Pulmonary artery endothelial cell (primary cell): ENCODE data around the gene NOTCH3. TPM values are rescaled to one million over a fixed set of nuclear protein-coding genes. Genes with fewer than 3 reads are reported as not detected.

Experiments
- DNase-seq: peaks from one replicate; pipeline ENCODE4 v3.0.0-alpha.2; 2011; ENCODE audit warnings: low read depth, low spot score
- total RNA-seq: library from RNA; depleted of rRNA; stranded (reverse); fragments of >200 nt; gene quantifications from 2 replicates; pipeline ENCODE4 v1.2.3, GENCODE V29; 2014

The NOTCH3 gene
- total RNA-seq, 1 donor from 2014 or later: 1.1 TPM

GRCh38 chr19:15161028-15161984 lies 39.5 kb downstream of the NOTCH3 start:
- DNase-seq: no peak

- DNase-seq: no peak
Measured at GRCh38 chr19:15159251-15159650, 41.5 kb downstream of the NOTCH3 start.

- no peak for DNase-seq
Measured at GRCh38 chr19:15156391-15156790, 44.4 kb downstream of the NOTCH3 start.

GRCh38 chr19:15155296-15155695 lies 45.5 kb downstream of the NOTCH3 start:
- DNase-seq: no peak

GRCh38 chr19:15154002-15154612 lies 46.7 kb downstream of the NOTCH3 start:
- no peak for DNase-seq

- no peak for DNase-seq
Measured at GRCh38 chr19:15149737-15150136, 51.1 kb downstream of the NOTCH3 start.

- no peak for DNase-seq
Measured at GRCh38 chr19:15147090-15147489, 53.7 kb downstream of the NOTCH3 start.

GRCh38 chr19:15144046-15144646 lies 56.6 kb downstream of the NOTCH3 start:
- DNase-seq: no peak

- DNase-seq: no peak
Measured at GRCh38 chr19:15142313-15142712, 58.5 kb downstream of the NOTCH3 start.

GRCh38 chr19:15141143-15141542 lies 59.7 kb downstream of the NOTCH3 start:
- no peak for DNase-seq

- DNase-seq: no peak
Measured at GRCh38 chr19:15138427-15138826, 62.4 kb downstream of the NOTCH3 start.

GRCh38 chr19:15137777-15138176 lies 63.0 kb downstream of the NOTCH3 start:
- DNase-seq: no peak

- DNase-seq: no peak
Measured at GRCh38 chr19:15136234-15136954, 64.4 kb downstream of the NOTCH3 start.

GRCh38 chr19:15129856-15130585 lies 70.8 kb downstream of the NOTCH3 start:
- DNase-seq: no peak

- DNase-seq: no peak
Measured at GRCh38 chr19:15128162-15128770, 72.5 kb downstream of the NOTCH3 start.

- no peak for DNase-seq
Measured at GRCh38 chr19:15126131-15126910, 74.5 kb downstream of the NOTCH3 start.

- peak; percentile 89 for DNase-seq
Measured at GRCh38 chr19:15125232-15126067, 75.3 kb downstream of the NOTCH3 start.

GRCh38 chr19:15124572-15125231 lies 76.1 kb downstream of the NOTCH3 start:
- no peak for DNase-seq
